HEK293 (cell line): ENCODE data around the gene INAVA.

Experiments used
- REPIN1 ChIP-seq: fragments of 450-650 bp; formaldehyde crosslinking; IDR thresholded peaks from 2 replicates; pipeline ENCODE4 v1.5.1; 2017; ENCODE audit warnings: missing biosample characterization, missing genetic modification characterization, low read depth
- SP2 ChIP-seq: fragments of 450-650 bp; formaldehyde crosslinking; IDR thresholded peaks from 2 replicates; pipeline ENCODE4 v1.5.1; 2016; ENCODE audit warnings: missing biosample characterization, missing genetic modification characterization
- ZBTB26 ChIP-seq: fragments of 450-650 bp; formaldehyde crosslinking; optimal IDR thresholded peaks from 2 replicates; pipeline ENCODE3; 2016; ENCODE audit warnings: missing biosample characterization, mild to moderate bottlenecking, missing genetic modification characterization
- ZFHX2 ChIP-seq: fragments of 450-650 bp; formaldehyde crosslinking; conservative IDR thresholded peaks from 2 replicates; pipeline ENCODE4 v1.5.1; 2016; ENCODE audit warnings: missing biosample characterization, missing genetic modification characterization
- ZNF510 ChIP-seq: fragments of 450-650 bp; formaldehyde crosslinking; IDR thresholded peaks from 2 replicates; pipeline ENCODE4 v1.5.1; 2018; ENCODE audit warnings: mild to moderate bottlenecking, missing genetic modification characterization, missing biosample characterization; ENCODE audit not compliant: insufficient replicate concordance
- ZNF560 ChIP-seq: fragments of 450-650 bp; formaldehyde crosslinking; IDR thresholded peaks from 2 replicates; pipeline ENCODE4 v1.5.1; 2017; ENCODE audit warnings: missing biosample characterization, missing genetic modification characterization, borderline replicate concordance
- ZNF580 ChIP-seq: fragments of 450-650 bp; formaldehyde crosslinking; IDR thresholded peaks from 2 replicates; pipeline ENCODE4 v1.5.1; 2016; ENCODE audit warnings: missing biosample characterization, missing genetic modification characterization
- ZNF747 ChIP-seq: fragments of 450-650 bp; formaldehyde crosslinking; IDR thresholded peaks from 2 replicates; pipeline ENCODE4 v1.5.1; 2016; ENCODE audit warnings: missing biosample characterization, missing genetic modification characterization
- ZNF777 ChIP-seq: fragments of 450-650 bp; formaldehyde crosslinking; IDR thresholded peaks from 2 replicates; pipeline ENCODE4 v1.5.1; 2017; ENCODE audit warnings: missing biosample characterization, missing genetic modification characterization, borderline replicate concordance
- TF ChIP-seq, protein P1 (sequence below): sonication (generic); formaldehyde crosslinking; IDR thresholded peaks from 2 replicates; pipeline ENCODE4 v1.8.1; 2022; ENCODE audit warnings: mild to moderate bottlenecking, moderate library complexity, missing genetic modification reagents
- TF ChIP-seq, protein P2 (sequence below): fragments of 450-650 bp; formaldehyde crosslinking; IDR thresholded peaks from 2 replicates; pipeline ENCODE4 v1.5.1; 2016; ENCODE audit warnings: missing biosample characterization, missing genetic modification characterization

GRCh38 chr1:200907611-200908097 lies 13.0 kb downstream of the INAVA start:
- TF ChIP-seq ZFHX2 (tag by site-specific recombination) (no peak), ZNF580 (tag by site-specific recombination) (no peak), ZNF747 (tag by site-specific recombination) (no peak), ZNF777 (tag by site-specific recombination) (no peak), REPIN1 (tag by site-specific recombination) (no peak), ZNF510 (tag by site-specific recombination) (no peak), ZBTB26 (tag by site-specific recombination) (no peak), SP2 (no peak), ZNF560 (tag by site-specific recombination) (no peak)
- TF ChIP-seq, protein P1, sequence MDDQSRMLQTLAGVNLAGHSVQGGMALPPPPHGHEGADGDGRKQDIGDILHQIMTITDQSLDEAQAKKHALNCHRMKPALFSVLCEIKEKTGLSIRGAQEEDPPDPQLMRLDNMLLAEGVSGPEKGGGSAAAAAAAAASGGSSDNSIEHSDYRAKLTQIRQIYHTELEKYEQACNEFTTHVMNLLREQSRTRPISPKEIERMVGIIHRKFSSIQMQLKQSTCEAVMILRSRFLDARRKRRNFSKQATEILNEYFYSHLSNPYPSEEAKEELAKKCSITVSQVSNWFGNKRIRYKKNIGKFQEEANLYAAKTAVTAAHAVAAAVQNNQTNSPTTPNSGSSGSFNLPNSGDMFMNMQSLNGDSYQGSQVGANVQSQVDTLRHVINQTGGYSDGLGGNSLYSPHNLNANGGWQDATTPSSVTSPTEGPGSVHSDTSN, result no peak
- TF ChIP-seq, protein P2, sequence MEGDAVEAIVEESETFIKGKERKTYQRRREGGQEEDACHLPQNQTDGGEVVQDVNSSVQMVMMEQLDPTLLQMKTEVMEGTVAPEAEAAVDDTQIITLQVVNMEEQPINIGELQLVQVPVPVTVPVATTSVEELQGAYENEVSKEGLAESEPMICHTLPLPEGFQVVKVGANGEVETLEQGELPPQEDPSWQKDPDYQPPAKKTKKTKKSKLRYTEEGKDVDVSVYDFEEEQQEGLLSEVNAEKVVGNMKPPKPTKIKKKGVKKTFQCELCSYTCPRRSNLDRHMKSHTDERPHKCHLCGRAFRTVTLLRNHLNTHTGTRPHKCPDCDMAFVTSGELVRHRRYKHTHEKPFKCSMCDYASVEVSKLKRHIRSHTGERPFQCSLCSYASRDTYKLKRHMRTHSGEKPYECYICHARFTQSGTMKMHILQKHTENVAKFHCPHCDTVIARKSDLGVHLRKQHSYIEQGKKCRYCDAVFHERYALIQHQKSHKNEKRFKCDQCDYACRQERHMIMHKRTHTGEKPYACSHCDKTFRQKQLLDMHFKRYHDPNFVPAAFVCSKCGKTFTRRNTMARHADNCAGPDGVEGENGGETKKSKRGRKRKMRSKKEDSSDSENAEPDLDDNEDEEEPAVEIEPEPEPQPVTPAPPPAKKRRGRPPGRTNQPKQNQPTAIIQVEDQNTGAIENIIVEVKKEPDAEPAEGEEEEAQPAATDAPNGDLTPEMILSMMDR (tag by site-specific recombination), result no peak
